HUES48 (cell line): Measurements from ENCODE around the gene EPHA1.
"Not testable (repeated sequence)": the region's sequence is repeated elsewhere in the genome, so short reads cannot be mapped to it uniquely, and the experiment has no call there.

ENCODE experiments used
- H3K27ac ChIP-seq: one replicate; pipeline ENCODE4 v1.7.0; 2013; ENCODE audit warnings: low read depth, low read length, inconsistent platforms
- H3K27me3 ChIP-seq: 2 replicates; pipeline ENCODE4 v1.6.1; 2013; ENCODE audit warnings: mild to moderate bottlenecking, low read length; ENCODE audit not compliant: control insufficient read depth, insufficient read depth
- H3K36me3 ChIP-seq: 2 replicates; pipeline ENCODE4 v1.6.1; 2013; ENCODE audit warnings: low read length; ENCODE audit not compliant: control insufficient read depth, insufficient read depth
- H3K4me1 ChIP-seq: 2 replicates; pipeline ENCODE4 v1.6.1; 2013; ENCODE audit warnings: mild to moderate bottlenecking, low read length; ENCODE audit not compliant: control insufficient read depth, insufficient read depth
- H3K4me3 ChIP-seq: 2 replicates; pipeline ENCODE4 v1.5.1; 2013; ENCODE audit warnings: mild to moderate bottlenecking, low read depth, low read length
- H3K9ac ChIP-seq: 2 replicates; pipeline ENCODE4 v1.6.1; 2013; ENCODE audit warnings: mild to moderate bottlenecking, low read depth, low read length, moderate library complexity
- H3K9me3 ChIP-seq: 2 replicates; pipeline ENCODE4 v1.6.1; 2013; ENCODE audit warnings: low read length; ENCODE audit not compliant: control insufficient read depth, insufficient read depth

Gene EPHA1

GRCh38 chr7:143431109-143431508, 22.5 kb upstream of the EPHA1 start:
- H3K9me3 ChIP-seq, result no peaks in the 10 kb centered on the region
- peaks cover 2% of the 10 kb centered on the region for H3K4me1 ChIP-seq
- no peak overlapping the region for H3K27ac ChIP-seq
- H3K4me3 ChIP-seq, result no peak overlapping the region
- no peaks in the 10 kb centered on the region for H3K27me3 ChIP-seq
- H3K9ac ChIP-seq, result no peak overlapping the region
- no peaks in the 10 kb centered on the region for H3K36me3 ChIP-seq

DNA sequence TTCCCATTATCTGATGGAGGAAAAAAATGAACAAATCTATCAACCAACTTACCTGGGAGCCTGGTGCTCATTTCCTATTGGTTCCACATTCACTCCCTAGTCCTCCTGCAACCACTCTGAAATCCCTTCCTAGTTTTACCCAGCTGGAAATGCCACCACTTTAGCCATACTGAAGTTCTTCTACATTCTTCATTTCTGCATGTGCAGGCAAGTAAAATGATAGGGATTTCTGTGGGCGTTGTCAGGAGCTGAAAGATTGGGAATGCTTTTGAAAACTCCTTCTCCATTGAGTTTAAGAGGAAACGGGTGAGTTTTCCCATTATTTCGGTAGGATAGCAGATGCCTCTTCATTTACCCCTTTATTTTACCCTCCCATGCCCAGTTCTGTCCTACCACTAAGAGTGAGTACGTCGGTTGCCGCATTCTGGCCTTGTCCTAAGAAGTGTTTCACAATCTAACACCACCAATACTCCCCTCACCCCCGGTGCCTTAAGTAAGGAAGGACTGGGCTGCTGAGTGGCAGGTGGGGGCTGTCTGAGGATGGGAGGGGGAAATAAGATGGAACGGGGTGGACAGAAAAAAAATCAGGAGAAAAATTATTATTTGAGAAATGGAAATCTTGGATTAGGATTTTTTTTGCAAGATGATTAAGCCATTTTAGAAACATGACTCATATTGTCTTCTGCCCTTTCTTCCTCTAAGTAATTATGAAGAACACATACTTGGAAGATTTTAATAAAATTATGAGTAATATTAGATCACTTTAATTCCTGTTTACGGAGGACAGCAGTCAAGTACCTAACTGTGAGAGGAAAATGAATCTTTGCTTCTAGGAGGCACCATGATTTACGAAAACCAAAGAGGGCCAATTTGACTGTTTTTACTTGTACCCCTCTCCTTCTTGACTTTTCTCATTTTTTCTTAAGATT, 21.4 kb upstream of the EPHA1 start:
- Histone ChIP-seq H3K27ac (no peak overlapping the region), H3K4me3 (no peak overlapping the region), H3K36me3 (no peaks in the 10 kb centered on the region), H3K9me3 (no peaks in the 10 kb centered on the region), H3K27me3 (no peaks in the 10 kb centered on the region), H3K4me1 (no peaks in the 10 kb centered on the region), H3K9ac (no peak overlapping the region)

GRCh38 chr7:143426479-143427142, 18.0 kb upstream of the EPHA1 start:
- Histone ChIP-seq H3K4me1 (no peaks in the 10 kb centered on the region), H3K36me3 (no peaks in the 10 kb centered on the region), H3K9me3 (no peaks in the 10 kb centered on the region), H3K27me3 (no peaks in the 10 kb centered on the region), H3K27ac (no peak overlapping the region), H3K4me3 (no peak overlapping the region), H3K9ac (no peak overlapping the region)

- H3K4me1 ChIP-seq, H3K4me3 ChIP-seq, H3K36me3 ChIP-seq, H3K9me3 ChIP-seq, H3K9ac ChIP-seq, H3K27me3 ChIP-seq, H3K27ac ChIP-seq: not testable (repeated sequence)
Observed at GRCh38 chr7:143424476-143424875, 15.8 kb upstream of the EPHA1 start.

DNA sequence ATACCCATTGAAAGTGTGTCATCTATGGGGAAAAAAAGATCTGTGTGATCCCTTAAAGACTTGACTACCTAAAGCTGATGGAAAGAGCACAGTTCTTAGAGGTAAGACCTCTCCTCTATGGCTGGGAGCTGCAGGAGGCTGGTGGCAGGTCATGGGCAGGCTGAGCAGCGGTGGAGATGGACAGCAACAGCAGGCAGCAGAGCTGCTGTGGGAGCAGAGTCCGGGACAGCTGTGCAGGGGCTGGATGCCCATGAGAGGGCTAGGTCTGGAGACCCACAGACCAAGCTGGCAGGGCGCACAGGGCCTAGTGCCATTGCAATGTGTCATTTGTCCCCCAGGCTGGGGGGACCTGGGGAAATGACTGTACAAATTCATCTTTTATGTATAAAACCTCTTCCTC, 13.4 kb upstream of the EPHA1 start:
- peaks cover 7% of the 10 kb centered on the region for H3K4me1 ChIP-seq
- no peaks in the 10 kb centered on the region for H3K36me3 ChIP-seq
- H3K27me3 ChIP-seq, result no peaks in the 10 kb centered on the region
- H3K9ac ChIP-seq, result no peak overlapping the region
- no peak overlapping the region for H3K27ac ChIP-seq
- no peaks in the 10 kb centered on the region; the same call in 1 of the 2 replicates for H3K9me3 ChIP-seq
- H3K4me3 ChIP-seq, result no peak overlapping the region

- not testable (repeated sequence) for H3K4me3 ChIP-seq, H3K9ac ChIP-seq, H3K36me3 ChIP-seq
Observed at GRCh38 chr7:143420624-143421023, 12.0 kb upstream of the EPHA1 start.

DNA sequence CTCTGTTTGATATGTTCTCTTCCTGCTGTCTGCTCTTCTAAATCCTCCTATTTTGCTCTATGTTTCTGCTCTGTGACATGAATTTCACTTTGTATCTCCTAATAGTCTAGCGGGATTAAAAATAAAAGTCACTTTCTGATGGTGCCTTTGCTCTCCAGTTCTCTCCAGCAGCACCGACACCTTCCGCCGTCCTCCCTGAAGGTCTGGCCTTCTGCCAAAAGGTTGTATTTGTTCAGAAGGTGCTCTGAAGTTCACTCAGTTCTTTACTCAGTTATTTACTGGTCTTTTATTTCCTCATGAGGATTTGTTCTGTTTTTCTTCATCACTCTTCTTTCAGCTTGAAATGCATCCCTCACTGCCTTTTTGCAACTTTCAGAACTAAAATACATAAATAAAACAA, 11.2 kb upstream of the EPHA1 start:
- H3K4me3 ChIP-seq, result no peak overlapping the region
- no peaks in the 10 kb centered on the region for H3K27me3 ChIP-seq
- H3K27ac ChIP-seq, result no peak overlapping the region
- H3K9me3 ChIP-seq, result no peaks in the 10 kb centered on the region; the same call in 1 of the 2 replicates
- H3K36me3 ChIP-seq, result no peaks in the 10 kb centered on the region
- peaks cover 19% of the 10 kb centered on the region for H3K4me1 ChIP-seq
- no peak overlapping the region for H3K9ac ChIP-seq

More at GRCh38 chr7:143420624-143421023, 12.0 kb upstream of the EPHA1 start:
- H3K9me3 ChIP-seq, H3K27me3 ChIP-seq, H3K27ac ChIP-seq: not testable (repeated sequence)
- peaks cover 16% of the 10 kb centered on the region for H3K4me1 ChIP-seq

- no peaks in the 10 kb centered on the region for H3K27me3 ChIP-seq
- H3K4me1 ChIP-seq, result peaks cover 23% of the 10 kb centered on the region
Observed at GRCh38 chr7:143418681-143419458, 10.2 kb upstream of the EPHA1 start.

GRCh38 chr7:143417734-143418383, 9.2 kb upstream of the EPHA1 start:
- H3K9ac ChIP-seq, result no peak overlapping the region
- H3K36me3 ChIP-seq, result no peaks in the 10 kb centered on the region
- H3K4me3 ChIP-seq, result no peak overlapping the region
- H3K27ac ChIP-seq, result peak overlapping the region; percentile 40
- H3K4me1 ChIP-seq, result peaks cover 32% of the 10 kb centered on the region
- no peaks in the 10 kb centered on the region for H3K27me3 ChIP-seq
- no peaks in the 10 kb centered on the region; the same call in 1 of the 2 replicates for H3K9me3 ChIP-seq

More at GRCh38 chr7:143418681-143419458, 10.2 kb upstream of the EPHA1 start:
- Histone ChIP-seq H3K9me3 (no peaks in the 10 kb centered on the region; the same call in 1 of the 2 replicates), H3K4me3 (no peak overlapping the region), H3K27ac (no peak overlapping the region), H3K9ac (no peak overlapping the region), H3K36me3 (no peaks in the 10 kb centered on the region)

DNA sequence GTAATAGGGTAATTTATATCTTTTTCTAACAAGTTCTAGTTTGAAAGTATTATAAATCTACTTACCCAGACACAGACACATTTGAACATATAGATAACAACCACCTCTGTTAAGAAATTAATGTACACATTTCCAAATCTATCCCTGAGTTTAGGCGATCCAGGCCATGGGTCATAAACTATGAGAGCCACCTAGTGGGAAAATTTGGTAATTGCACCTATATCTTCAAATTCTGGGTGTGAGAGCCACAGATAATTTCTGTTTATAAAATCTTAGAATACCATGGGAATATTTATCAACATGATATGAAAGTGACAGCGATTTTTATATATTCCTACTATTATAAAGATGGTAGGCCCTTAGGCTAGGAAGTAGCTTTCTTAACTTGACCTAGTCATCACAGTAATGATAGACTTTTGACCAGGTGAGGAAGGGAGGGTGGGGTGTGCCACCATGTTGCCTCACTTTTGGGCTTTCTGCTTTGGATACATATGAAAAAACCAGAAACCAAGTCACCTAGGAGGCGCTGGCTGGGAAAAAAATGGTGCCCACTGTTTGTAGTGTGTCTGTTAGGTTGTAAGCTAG, 8.0 kb upstream of the EPHA1 start:
- no peak overlapping the region for H3K9ac ChIP-seq
- H3K27me3 ChIP-seq, result no peaks in the 10 kb centered on the region
- no peak overlapping the region for H3K27ac ChIP-seq
- H3K36me3 ChIP-seq, result no peaks in the 10 kb centered on the region
- H3K4me3 ChIP-seq, result no peak overlapping the region
- no peaks in the 10 kb centered on the region; the same call in 1 of the 2 replicates for H3K9me3 ChIP-seq
- H3K4me1 ChIP-seq, result peaks cover 44% of the 10 kb centered on the region
